SK-N-SH treated with all-trans-retinoic acid at 6 μM for 48 hours (cell line): ENCODE data around the gene GGT5.

ENCODE experiments used
- ATAC-seq: fragments of 200-7000 bp; cut with Tn5 transposase; 3 replicates; pipeline ENCODE4 v1.9.1; 2020; ENCODE audit warnings: mild to moderate bottlenecking, moderate library complexity
- ARNTL ChIP-seq: fragments of 450-650 bp; formaldehyde crosslinking; IDR thresholded peaks from 2 replicates; pipeline ENCODE4 v1.5.0; 2020; ENCODE audit warnings: low read depth, mild to moderate bottlenecking, moderate library complexity, borderline replicate concordance
- BACH2 ChIP-seq: fragments of 250-450 bp; sonication (Bioruptor Pico); IDR thresholded peaks from 2 replicates; pipeline ENCODE4 v1.9.0; 2021; ENCODE audit warnings: mild to moderate bottlenecking, borderline replicate concordance
- CSDC2 ChIP-seq: fragments of 250-450 bp; sonication (Bioruptor Pico); IDR thresholded peaks from 2 replicates; pipeline ENCODE4 v1.5.0; 2020; ENCODE audit warnings: mild to moderate bottlenecking, moderate library complexity
- ESRRG ChIP-seq: fragments of 250-450 bp; sonication (Bioruptor Pico); IDR thresholded peaks from 2 replicates; pipeline ENCODE4 v1.6.1; 2021; ENCODE audit warnings: mild to moderate bottlenecking
- GLIS3 ChIP-seq: fragments of 250-450 bp; sonication (Bioruptor Pico); IDR thresholded peaks from 2 replicates; pipeline ENCODE4 v1.5.0; 2020; ENCODE audit warnings: mild to moderate bottlenecking, moderate library complexity
- ISL1 ChIP-seq: fragments of 250-450 bp; sonication (Bioruptor Pico); IDR thresholded peaks from 2 replicates; pipeline ENCODE4 v2.1.2; 2022; ENCODE audit warnings: mild to moderate bottlenecking, moderate library complexity
- OSR1 ChIP-seq: fragments of 250-450 bp; sonication (Bioruptor Pico); IDR thresholded peaks from 2 replicates; pipeline ENCODE4 v1.8.0; 2022; ENCODE audit warnings: moderate library complexity, mild to moderate bottlenecking, inconsistent platforms
- PATZ1 ChIP-seq: fragments of 250-450 bp; sonication (Bioruptor Pico); IDR thresholded peaks from 2 replicates; pipeline ENCODE4 v1.8.0; 2020; ENCODE audit warnings: mild to moderate bottlenecking, moderate library complexity, borderline replicate concordance
- PPARA ChIP-seq: fragments of 250-450 bp; sonication (Bioruptor Pico); IDR thresholded peaks from 2 replicates; pipeline ENCODE4 v1.5.0; 2020; ENCODE audit warnings: mild to moderate bottlenecking, borderline replicate concordance
- RARB ChIP-seq: fragments of 250-450 bp; sonication (Bioruptor Pico); IDR thresholded peaks from 2 replicates; pipeline ENCODE4 v1.8.0; 2021; ENCODE audit warnings: mild to moderate bottlenecking, moderate library complexity
- TCF4 ChIP-seq: fragments of 250-450 bp; sonication (Bioruptor Pico); IDR thresholded peaks from 2 replicates; pipeline ENCODE4 v1.8.0; 2021; ENCODE audit warnings: mild to moderate bottlenecking, moderate library complexity, borderline replicate concordance
- TOX ChIP-seq: fragments of 250-450 bp; sonication (Bioruptor Pico); IDR thresholded peaks from 2 replicates; pipeline ENCODE4 v1.8.0; 2021; ENCODE audit warnings: mild to moderate bottlenecking, moderate library complexity, borderline replicate concordance
- TSHZ2 ChIP-seq: fragments of 250-450 bp; sonication (Bioruptor Pico); IDR thresholded peaks from 2 replicates; pipeline ENCODE4 v1.5.0; 2020; ENCODE audit warnings: mild to moderate bottlenecking, moderate library complexity
- ZC3H10 ChIP-seq: fragments of 250-450 bp; sonication (Bioruptor Pico); IDR thresholded peaks from 2 replicates; pipeline ENCODE4 v1.5.1; 2021; ENCODE audit warnings: mild to moderate bottlenecking, moderate library complexity
- ZFP3 ChIP-seq: fragments of 250-450 bp; sonication (Bioruptor Pico); IDR thresholded peaks from 2 replicates; pipeline ENCODE4 v1.5.0; 2020; ENCODE audit warnings: mild to moderate bottlenecking, moderate library complexity
- ZFP30 ChIP-seq: fragments of 450-650 bp; formaldehyde crosslinking; IDR thresholded peaks from 2 replicates; pipeline ENCODE4 v1.5.0; 2022; ENCODE audit warnings: mild to moderate bottlenecking, moderate library complexity
- ZNF565 ChIP-seq: fragments of 450-650 bp; formaldehyde crosslinking; conservative IDR thresholded peaks from 2 replicates; pipeline ENCODE4 v1.5.0; 2020; ENCODE audit warnings: low read depth, mild to moderate bottlenecking, moderate library complexity
- ZNF70 ChIP-seq: fragments of 450-650 bp; formaldehyde crosslinking; IDR thresholded peaks from 2 replicates; pipeline ENCODE4 v1.5.0; 2020; ENCODE audit warnings: mild to moderate bottlenecking, moderate library complexity
- ZNF8 ChIP-seq: fragments of 450-650 bp; formaldehyde crosslinking; IDR thresholded peaks from 2 replicates; pipeline ENCODE4 v1.5.0; 2020; ENCODE audit warnings: mild to moderate bottlenecking, moderate library complexity
- TF ChIP-seq, protein P1 (sequence below): fragments of 250-450 bp; sonication (Bioruptor Pico); IDR thresholded peaks from 2 replicates; pipeline ENCODE4 v1.5.1; 2021; ENCODE audit warnings: mild to moderate bottlenecking, moderate library complexity
- TF ChIP-seq, protein P2 (sequence below): fragments of 250-450 bp; sonication (Bioruptor Pico); IDR thresholded peaks from 2 replicates; pipeline ENCODE4 v1.5.1; 2020; ENCODE audit warnings: low read depth, mild to moderate bottlenecking, moderate library complexity

GGT5 gene

GRCh38 chr22:24191381-24191841 lies 53.5 kb downstream of the GGT5 start:
- no peak for ATAC-seq
- TF ChIP-seq ZC3H10 (CRISPR knock-in tag) = no peak
- no peak for TF ChIP-seq PPARA
- no peak for TF ChIP-seq ARNTL (CRISPR knock-in tag)
- no peak for TF ChIP-seq GLIS3 (CRISPR knock-in tag)
- TF ChIP-seq, protein P1, sequence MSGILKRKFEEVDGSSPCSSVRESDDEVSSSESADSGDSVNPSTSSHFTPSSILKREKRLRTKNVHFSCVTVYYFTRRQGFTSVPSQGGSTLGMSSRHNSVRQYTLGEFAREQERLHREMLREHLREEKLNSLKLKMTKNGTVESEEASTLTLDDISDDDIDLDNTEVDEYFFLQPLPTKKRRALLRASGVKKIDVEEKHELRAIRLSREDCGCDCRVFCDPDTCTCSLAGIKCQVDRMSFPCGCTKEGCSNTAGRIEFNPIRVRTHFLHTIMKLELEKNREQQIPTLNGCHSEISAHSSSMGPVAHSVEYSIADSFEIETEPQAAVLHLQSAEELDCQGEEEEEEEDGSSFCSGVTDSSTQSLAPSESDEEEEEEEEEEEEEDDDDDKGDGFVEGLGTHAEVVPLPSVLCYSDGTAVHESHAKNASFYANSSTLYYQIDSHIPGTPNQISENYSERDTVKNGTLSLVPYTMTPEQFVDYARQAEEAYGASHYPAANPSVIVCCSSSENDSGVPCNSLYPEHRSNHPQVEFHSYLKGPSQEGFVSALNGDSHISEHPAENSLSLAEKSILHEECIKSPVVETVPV (CRISPR knock-in tag) = no peak
- no peak for TF ChIP-seq ZNF8 (CRISPR knock-in tag)
- no peak for TF ChIP-seq ZFP30 (CRISPR knock-in tag)
- TF ChIP-seq ZNF565 (CRISPR knock-in tag) = no peak
- no peak for TF ChIP-seq BACH2 (CRISPR knock-in tag)
- no peak for TF ChIP-seq OSR1 (CRISPR knock-in tag)
- TF ChIP-seq TSHZ2 = no peak
- TF ChIP-seq TCF4 (CRISPR knock-in tag) = no peak
- no peak for TF ChIP-seq PATZ1 (CRISPR knock-in tag)
- TF ChIP-seq, all 23 proteins: peak for 0

DNA sequence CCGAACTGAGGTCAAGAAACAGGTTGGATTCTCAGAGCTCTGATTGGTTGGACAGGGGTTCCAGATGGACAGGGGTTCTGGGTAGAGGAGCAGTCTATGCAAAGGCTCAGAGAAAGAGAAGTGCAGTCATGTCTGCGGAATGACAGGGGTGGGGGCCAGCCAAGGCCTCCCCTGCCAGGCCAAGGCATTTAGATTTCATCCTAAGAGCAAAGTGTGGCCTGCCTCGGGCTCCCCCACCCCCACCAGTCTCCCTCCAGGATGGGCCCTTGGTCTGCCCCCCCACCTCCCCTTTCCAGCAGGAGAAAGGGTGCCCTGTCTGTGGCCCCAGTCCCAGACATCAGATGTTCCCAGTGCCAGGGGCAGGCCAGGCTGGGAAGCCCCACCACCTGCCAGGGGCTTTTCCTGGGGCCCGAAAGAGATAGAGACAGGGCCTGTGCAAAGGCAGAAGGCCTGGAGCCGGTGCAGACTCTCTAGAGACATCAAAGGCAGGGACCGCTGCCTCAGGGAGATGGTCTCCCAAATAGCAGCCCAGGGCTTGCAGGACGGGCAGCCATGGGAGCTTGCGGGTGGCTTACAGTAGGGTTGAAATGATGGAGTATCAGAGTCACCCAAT lies 54.2 kb downstream of the GGT5 start:
- no peak for ATAC-seq
- no peak for TF ChIP-seq ZNF565 (CRISPR knock-in tag)
- TF ChIP-seq ZNF8 (CRISPR knock-in tag) = no peak
- TF ChIP-seq CSDC2 = no peak
- TF ChIP-seq ZNF70 = no peak
- no peak for TF ChIP-seq ISL1 (CRISPR knock-in tag)
- no peak for TF ChIP-seq RARB (CRISPR knock-in tag)
- no peak for TF ChIP-seq TOX (CRISPR knock-in tag)
- TF ChIP-seq TSHZ2 = no peak
- TF ChIP-seq ARNTL (CRISPR knock-in tag) = no peak
- TF ChIP-seq TCF4 (CRISPR knock-in tag) = no peak
- TF ChIP-seq ESRRG (CRISPR knock-in tag) = no peak
- TF ChIP-seq, all 23 proteins: peak for 0

GRCh38 chr22:24190159-24190540 lies 54.7 kb downstream of the GGT5 start:
- no peak; the same call in 2 of the 3 replicates for ATAC-seq
- no peak for TF ChIP-seq ARNTL (CRISPR knock-in tag)
- no peak for TF ChIP-seq TSHZ2
- no peak for TF ChIP-seq OSR1 (CRISPR knock-in tag)
- TF ChIP-seq, protein P2, sequence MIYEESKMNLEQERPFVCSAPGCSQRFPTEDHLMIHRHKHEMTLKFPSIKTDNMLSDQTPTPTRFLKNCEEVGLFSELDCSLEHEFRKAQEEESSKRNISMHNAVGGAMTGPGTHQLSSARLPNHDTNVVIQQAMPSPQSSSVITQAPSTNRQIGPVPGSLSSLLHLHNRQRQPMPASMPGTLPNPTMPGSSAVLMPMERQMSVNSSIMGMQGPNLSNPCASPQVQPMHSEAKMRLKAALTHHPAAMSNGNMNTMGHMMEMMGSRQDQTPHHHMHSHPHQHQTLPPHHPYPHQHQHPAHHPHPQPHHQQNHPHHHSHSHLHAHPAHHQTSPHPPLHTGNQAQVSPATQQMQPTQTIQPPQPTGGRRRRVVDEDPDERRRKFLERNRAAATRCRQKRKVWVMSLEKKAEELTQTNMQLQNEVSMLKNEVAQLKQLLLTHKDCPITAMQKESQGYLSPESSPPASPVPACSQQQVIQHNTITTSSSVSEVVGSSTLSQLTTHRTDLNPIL (CRISPR knock-in tag) = no peak
- no peak for TF ChIP-seq ZC3H10 (CRISPR knock-in tag)
- TF ChIP-seq ZNF8 (CRISPR knock-in tag) = no peak
- TF ChIP-seq ISL1 (CRISPR knock-in tag) = no peak
- no peak for TF ChIP-seq CSDC2
- TF ChIP-seq ZFP30 (CRISPR knock-in tag) = no peak
- TF ChIP-seq BACH2 (CRISPR knock-in tag) = no peak
- TF ChIP-seq ESRRG (CRISPR knock-in tag) = no peak
- TF ChIP-seq ZNF565 (CRISPR knock-in tag) = no peak
- no peak for TF ChIP-seq RARB (CRISPR knock-in tag)
- no peak for TF ChIP-seq ZFP3 (CRISPR knock-in tag)
- no peak for TF ChIP-seq TCF4 (CRISPR knock-in tag)
